HUES48 (cell line): ENCODE data around the gene LAMC1.

Experiments used
- H3K27ac ChIP-seq: one replicate; pipeline ENCODE4 v1.7.0; 2013; ENCODE audit warnings: low read depth, low read length, inconsistent platforms
- H3K27me3 ChIP-seq: 2 replicates; pipeline ENCODE4 v1.6.1; 2013; ENCODE audit warnings: mild to moderate bottlenecking, low read length; ENCODE audit not compliant: control insufficient read depth, insufficient read depth
- H3K36me3 ChIP-seq: 2 replicates; pipeline ENCODE4 v1.6.1; 2013; ENCODE audit warnings: low read length; ENCODE audit not compliant: control insufficient read depth, insufficient read depth
- H3K4me1 ChIP-seq: 2 replicates; pipeline ENCODE4 v1.6.1; 2013; ENCODE audit warnings: mild to moderate bottlenecking, low read length; ENCODE audit not compliant: control insufficient read depth, insufficient read depth
- H3K4me3 ChIP-seq: 2 replicates; pipeline ENCODE4 v1.5.1; 2013; ENCODE audit warnings: mild to moderate bottlenecking, low read depth, low read length
- H3K9ac ChIP-seq: 2 replicates; pipeline ENCODE4 v1.6.1; 2013; ENCODE audit warnings: mild to moderate bottlenecking, low read depth, low read length, moderate library complexity
- H3K9me3 ChIP-seq: 2 replicates; pipeline ENCODE4 v1.6.1; 2013; ENCODE audit warnings: low read length; ENCODE audit not compliant: control insufficient read depth, insufficient read depth

LAMC1 gene

GRCh38 chr1:183081402-183082120 is 58.3 kb downstream of the LAMC1 start:
- Histone ChIP-seq H3K4me1 (peaks cover 17% of the 10 kb centered on the region), H3K27ac (no peak overlapping the region), H3K9me3 (no peaks in the 10 kb centered on the region), H3K36me3 (no peaks in the 10 kb centered on the region), H3K9ac (no peak overlapping the region), H3K4me3 (no peak overlapping the region), H3K27me3 (no peaks in the 10 kb centered on the region)

DNA sequence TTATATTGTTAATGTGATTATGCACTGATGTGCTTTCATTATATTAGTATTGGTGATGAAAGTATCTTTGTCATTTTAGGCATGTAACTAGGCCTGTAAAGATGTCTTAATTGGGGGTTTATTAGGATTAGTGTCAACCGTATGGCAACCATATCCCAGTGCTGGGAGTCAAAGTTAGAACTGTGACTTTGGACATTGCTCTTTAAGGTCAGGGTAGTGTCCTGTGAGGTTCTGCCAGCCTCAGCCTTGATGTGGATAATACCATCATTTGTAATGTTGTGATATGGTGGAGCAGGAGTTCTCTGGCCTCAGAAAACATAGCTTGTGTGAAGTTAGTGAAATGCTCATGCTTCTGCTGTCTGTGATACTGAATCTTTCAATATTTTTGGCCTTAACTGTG is 59.4 kb downstream of the LAMC1 start:
- H3K4me3 ChIP-seq: no peak overlapping the region
- H3K4me1 ChIP-seq: peaks cover 12% of the 10 kb centered on the region
- H3K9me3 ChIP-seq: no peaks in the 10 kb centered on the region
- no peak overlapping the region for H3K9ac ChIP-seq
- H3K27me3 ChIP-seq: no peaks in the 10 kb centered on the region
- no peak overlapping the region for H3K27ac ChIP-seq
- H3K36me3 ChIP-seq: no peaks in the 10 kb centered on the region

- no peaks in the 10 kb centered on the region for H3K9me3 ChIP-seq
- H3K9ac ChIP-seq: no peak overlapping the region
- peaks cover 34% of the 10 kb centered on the region for H3K4me1 ChIP-seq
- no peak overlapping the region for H3K27ac ChIP-seq
- no peaks in the 10 kb centered on the region for H3K27me3 ChIP-seq
- H3K36me3 ChIP-seq: no peaks in the 10 kb centered on the region
- no peak overlapping the region for H3K4me3 ChIP-seq
These were observed 63.8 kb downstream of the LAMC1 start for GRCh38 chr1:183087001-183087400.

GRCh38 chr1:183089025-183089639 is 65.9 kb downstream of the LAMC1 start:
- Histone ChIP-seq H3K27me3 (no peaks in the 10 kb centered on the region), H3K27ac (no peak overlapping the region), H3K36me3 (no peaks in the 10 kb centered on the region), H3K9me3 (no peaks in the 10 kb centered on the region), H3K4me3 (no peak overlapping the region), H3K9ac (no peak overlapping the region), H3K4me1 (peaks cover 48% of the 10 kb centered on the region)

DNA sequence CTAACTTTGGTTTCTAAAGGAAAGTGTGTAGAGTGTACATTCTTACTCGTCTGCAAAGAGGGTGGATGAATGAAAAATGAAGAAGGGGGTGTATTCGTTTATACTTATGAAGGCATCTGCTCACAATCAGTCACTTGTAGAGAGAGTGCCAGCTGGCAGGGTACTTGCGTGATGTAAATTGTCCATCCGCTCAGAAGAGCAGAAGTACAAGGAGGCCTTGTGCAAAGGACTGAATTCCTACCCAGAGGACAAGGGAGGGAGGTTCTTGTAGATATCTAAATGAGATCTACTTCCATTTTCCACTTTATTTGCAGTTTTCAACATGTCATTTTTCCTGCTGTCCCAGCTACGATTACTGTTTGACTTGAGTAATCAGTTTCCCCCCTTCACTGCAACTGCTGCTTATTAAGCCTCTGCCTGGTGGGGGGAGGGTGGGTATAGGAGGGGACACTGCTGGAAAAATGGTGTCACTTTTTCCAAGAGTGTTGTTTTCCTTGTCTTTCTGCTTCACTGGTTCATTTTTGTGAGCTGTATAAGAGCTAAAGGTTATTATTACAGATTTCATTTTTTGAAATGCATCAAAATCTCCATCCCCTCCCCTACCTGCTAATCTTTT is 67.3 kb downstream of the LAMC1 start:
- H3K4me3 ChIP-seq: no peak overlapping the region
- H3K4me1 ChIP-seq: peaks cover 49% of the 10 kb centered on the region
- no peaks in the 10 kb centered on the region for H3K27me3 ChIP-seq
- no peaks in the 10 kb centered on the region for H3K36me3 ChIP-seq
- H3K9me3 ChIP-seq: no peaks in the 10 kb centered on the region
- H3K9ac ChIP-seq: no peak overlapping the region
- no peak overlapping the region for H3K27ac ChIP-seq

- Histone ChIP-seq H3K36me3 (no peaks in the 10 kb centered on the region), H3K4me1 (peaks cover 47% of the 10 kb centered on the region), H3K27me3 (no peaks in the 10 kb centered on the region), H3K9me3 (no peaks in the 10 kb centered on the region), H3K9ac (no peak overlapping the region), H3K27ac (no peak overlapping the region), H3K4me3 (no peak overlapping the region)
These were observed 68.0 kb downstream of the LAMC1 start for GRCh38 chr1:183091181-183091580.

DNA sequence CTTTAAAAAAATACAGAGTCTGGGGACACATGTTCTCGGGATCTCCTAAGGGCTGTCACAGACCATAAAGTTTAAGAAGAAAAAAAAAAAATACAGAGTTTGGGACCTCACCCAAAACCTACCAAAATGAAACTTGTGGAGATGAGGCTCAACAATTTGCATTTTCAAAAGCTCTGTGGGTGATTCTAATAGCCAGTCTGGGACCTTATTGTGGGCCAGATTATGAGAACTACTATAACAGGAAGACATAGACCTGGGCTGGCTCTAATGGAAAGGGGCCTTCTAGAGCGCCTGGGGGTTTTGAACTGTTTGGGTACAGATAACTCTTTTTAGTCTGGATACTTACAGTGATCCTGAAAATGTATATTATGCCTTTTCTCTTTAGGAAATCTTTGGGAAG is 69.1 kb downstream of the LAMC1 start:
- Histone ChIP-seq H3K27ac (no peak overlapping the region), H3K9ac (no peak overlapping the region)

GRCh38 chr1:183093066-183093668 is 69.9 kb downstream of the LAMC1 start:
- no peak overlapping the region for H3K9ac ChIP-seq
- H3K27ac ChIP-seq: no peak overlapping the region
- no peaks in the 10 kb centered on the region for H3K27me3 ChIP-seq
- H3K9me3 ChIP-seq: no peaks in the 10 kb centered on the region
- peaks cover 67% of the 10 kb centered on the region for H3K4me1 ChIP-seq
- H3K4me3 ChIP-seq: no peak overlapping the region
- H3K36me3 ChIP-seq: no peaks in the 10 kb centered on the region

More for the DNA sequence above, 69.1 kb downstream of the LAMC1 start:
- H3K4me1 ChIP-seq: peaks cover 59% of the 10 kb centered on the region
- no peaks in the 10 kb centered on the region for H3K36me3 ChIP-seq
- H3K4me3 ChIP-seq: no peak overlapping the region
- H3K9me3 ChIP-seq: no peaks in the 10 kb centered on the region
- H3K27me3 ChIP-seq: no peaks in the 10 kb centered on the region

- H3K4me3 ChIP-seq: no peak overlapping the region
- no peaks in the 10 kb centered on the region for H3K36me3 ChIP-seq
- H3K4me1 ChIP-seq: peaks cover 71% of the 10 kb centered on the region
- no peak overlapping the region for H3K27ac ChIP-seq
- H3K9ac ChIP-seq: no peak overlapping the region
- no peaks in the 10 kb centered on the region for H3K27me3 ChIP-seq
- H3K9me3 ChIP-seq: no peaks in the 10 kb centered on the region
These were observed 70.6 kb downstream of the LAMC1 start for GRCh38 chr1:183093786-183094298.

- no peak overlapping the region for H3K4me3 ChIP-seq
- H3K36me3 ChIP-seq: no peaks in the 10 kb centered on the region
- no peak overlapping the region for H3K27ac ChIP-seq
- H3K9me3 ChIP-seq: no peaks in the 10 kb centered on the region
- no peaks in the 10 kb centered on the region for H3K27me3 ChIP-seq
- H3K4me1 ChIP-seq: peaks cover 68% of the 10 kb centered on the region
- H3K9ac ChIP-seq: no peak overlapping the region
These were observed 71.1 kb downstream of the LAMC1 start for GRCh38 chr1:183094351-183094750.

GRCh38 chr1:183096351-183096750 is 73.1 kb downstream of the LAMC1 start:
- Histone ChIP-seq H3K4me3 (no peak overlapping the region), H3K9me3 (no peaks in the 10 kb centered on the region), H3K27ac (no peak overlapping the region), H3K36me3 (no peaks in the 10 kb centered on the region), H3K9ac (no peak overlapping the region), H3K4me1 (peaks cover 70% of the 10 kb centered on the region), H3K27me3 (no peaks in the 10 kb centered on the region)
